HG03432 (cell line): ENCODE results near the gene DOK6.
A peak's percentile ranks its signal among the peaks of the same experiment; 100 is the strongest.

Source experiments
- ATAC-seq: cut with Tn5 transposase; IDR thresholded peaks from one replicate; pipeline ENCODE4 v1.9.1; 2021; ENCODE audit warnings: mild to moderate bottlenecking, moderate library complexity; ENCODE audit not compliant: unreplicated experiment

Gene DOK6

DNA sequence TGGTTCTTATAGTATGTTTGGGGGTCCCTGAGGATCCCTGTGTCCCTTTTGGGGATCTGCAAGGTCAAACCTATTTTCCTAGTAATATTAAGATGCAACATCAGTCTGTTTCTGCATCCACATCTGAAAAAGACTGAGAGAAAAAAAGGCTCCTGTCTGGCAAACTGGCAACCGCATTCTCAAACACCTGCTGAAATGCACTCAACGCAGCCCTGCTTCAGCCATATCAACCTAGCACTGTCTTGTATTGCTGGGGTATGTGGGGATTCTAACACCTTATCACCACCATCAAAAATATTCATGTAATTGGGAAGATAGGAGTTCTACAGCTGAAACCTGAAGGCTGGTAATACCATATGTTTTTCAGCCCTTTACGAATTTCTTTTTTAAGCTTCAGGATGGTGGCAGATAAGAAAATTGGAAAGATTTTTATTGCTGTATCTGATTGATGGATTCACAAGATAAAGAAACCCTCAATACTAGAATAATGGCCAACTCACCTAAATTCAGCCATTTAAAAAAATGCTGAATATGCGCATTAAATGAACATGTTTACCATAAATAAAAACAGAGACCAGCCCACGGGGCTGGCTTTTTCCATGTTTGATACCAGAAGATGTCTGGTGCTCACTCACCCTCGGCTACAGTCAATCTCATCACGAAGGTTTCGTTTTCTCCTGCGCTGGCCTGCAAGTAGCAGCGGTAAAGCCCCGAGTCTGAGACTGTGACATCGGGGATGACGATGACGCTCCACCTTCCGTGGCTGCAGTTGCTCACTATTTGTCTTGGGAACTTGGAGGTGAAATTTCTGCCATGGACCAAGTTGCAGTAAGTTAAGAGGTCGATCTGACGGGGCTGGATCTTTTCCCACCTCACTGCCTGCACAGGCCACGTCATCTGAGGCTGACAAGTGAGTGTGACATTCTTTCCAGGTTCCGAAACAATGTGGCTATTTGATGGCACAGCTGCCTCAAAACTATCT is 494.7 kb downstream of the DOK6 start:
- no peak for ATAC-seq

DNA sequence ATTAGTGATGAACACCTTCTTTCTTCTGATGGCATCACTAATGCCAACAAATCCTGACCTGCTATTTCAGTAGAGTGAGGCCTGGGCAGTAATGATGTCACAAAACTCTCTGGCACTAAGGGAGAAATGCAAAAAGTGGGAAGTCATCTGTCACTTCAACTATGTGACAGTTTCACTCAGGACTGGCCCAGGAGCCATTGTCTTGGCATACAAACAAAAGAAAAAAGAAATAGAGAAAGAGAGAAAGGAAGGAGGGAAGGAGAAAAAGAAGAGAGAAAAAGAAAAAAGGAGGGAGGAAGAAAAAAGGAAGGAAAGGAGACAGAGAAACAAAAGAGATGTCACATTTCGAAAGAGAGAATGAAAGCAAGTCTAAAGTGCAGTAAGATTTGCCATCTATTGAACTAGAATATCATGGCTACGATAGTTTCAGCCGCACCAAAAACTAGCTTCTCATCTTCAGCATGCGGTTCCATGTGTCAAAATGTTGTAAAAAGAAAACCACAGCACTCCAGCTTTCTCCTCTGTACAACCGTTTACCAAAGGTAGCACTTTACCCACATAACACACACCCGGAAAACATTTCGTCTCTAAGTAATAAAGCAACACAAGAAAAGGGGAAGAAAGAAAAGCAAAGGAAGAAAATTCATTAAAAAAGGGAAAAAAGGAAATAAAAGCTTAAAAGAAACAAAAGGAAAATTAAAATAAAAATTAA is 496.9 kb downstream of the DOK6 start:
- peak; percentile 50 for ATAC-seq

DNA sequence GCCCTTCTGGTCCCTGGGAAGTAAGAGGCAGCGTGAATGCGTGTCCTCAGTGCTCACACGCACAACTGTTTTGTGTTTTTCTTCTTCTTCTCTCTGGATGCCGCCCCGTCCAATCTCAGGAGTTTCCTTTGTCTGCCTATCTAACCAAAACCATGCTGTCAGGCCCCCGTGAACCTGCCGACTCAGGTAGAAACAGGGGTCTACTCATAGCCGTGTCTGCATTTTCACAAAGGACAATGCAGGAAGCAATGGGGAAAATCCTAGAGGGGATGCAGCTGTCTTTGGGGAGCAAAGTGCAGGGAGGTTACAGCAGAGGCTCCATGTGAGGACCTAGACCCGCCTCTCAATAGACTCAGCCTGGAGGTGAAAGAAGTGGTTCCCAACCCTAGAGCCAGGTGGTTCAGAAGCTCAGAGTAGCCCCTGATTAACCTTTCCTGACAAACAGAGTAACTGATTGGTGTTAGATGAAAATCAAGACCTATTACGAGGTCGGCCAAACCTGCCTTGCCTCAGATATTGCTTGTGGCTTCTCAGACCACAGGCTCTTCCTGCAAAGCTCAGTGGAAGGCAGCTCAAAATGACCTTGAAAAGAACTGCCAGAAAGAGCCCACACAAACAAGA is 497.7 kb downstream of the DOK6 start:
- peak; percentile 48 for ATAC-seq
